HG03108 (cell line): ENCODE data around the gene REV3L.
"Not testable (repeated sequence)": the region's sequence is repeated elsewhere in the genome, so short reads cannot be mapped to it uniquely, and the experiment has no call there.

Source experiments
- ATAC-seq: cut with Tn5 transposase; IDR thresholded peaks from one replicate; pipeline ENCODE4 v1.9.1; 2021; ENCODE audit warnings: moderate library complexity; ENCODE audit not compliant: unreplicated experiment

REV3L gene, protein sequence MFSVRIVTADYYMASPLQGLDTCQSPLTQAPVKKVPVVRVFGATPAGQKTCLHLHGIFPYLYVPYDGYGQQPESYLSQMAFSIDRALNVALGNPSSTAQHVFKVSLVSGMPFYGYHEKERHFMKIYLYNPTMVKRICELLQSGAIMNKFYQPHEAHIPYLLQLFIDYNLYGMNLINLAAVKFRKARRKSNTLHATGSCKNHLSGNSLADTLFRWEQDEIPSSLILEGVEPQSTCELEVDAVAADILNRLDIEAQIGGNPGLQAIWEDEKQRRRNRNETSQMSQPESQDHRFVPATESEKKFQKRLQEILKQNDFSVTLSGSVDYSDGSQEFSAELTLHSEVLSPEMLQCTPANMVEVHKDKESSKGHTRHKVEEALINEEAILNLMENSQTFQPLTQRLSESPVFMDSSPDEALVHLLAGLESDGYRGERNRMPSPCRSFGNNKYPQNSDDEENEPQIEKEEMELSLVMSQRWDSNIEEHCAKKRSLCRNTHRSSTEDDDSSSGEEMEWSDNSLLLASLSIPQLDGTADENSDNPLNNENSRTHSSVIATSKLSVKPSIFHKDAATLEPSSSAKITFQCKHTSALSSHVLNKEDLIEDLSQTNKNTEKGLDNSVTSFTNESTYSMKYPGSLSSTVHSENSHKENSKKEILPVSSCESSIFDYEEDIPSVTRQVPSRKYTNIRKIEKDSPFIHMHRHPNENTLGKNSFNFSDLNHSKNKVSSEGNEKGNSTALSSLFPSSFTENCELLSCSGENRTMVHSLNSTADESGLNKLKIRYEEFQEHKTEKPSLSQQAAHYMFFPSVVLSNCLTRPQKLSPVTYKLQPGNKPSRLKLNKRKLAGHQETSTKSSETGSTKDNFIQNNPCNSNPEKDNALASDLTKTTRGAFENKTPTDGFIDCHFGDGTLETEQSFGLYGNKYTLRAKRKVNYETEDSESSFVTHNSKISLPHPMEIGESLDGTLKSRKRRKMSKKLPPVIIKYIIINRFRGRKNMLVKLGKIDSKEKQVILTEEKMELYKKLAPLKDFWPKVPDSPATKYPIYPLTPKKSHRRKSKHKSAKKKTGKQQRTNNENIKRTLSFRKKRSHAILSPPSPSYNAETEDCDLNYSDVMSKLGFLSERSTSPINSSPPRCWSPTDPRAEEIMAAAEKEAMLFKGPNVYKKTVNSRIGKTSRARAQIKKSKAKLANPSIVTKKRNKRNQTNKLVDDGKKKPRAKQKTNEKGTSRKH (N-terminal part only)

DNA sequence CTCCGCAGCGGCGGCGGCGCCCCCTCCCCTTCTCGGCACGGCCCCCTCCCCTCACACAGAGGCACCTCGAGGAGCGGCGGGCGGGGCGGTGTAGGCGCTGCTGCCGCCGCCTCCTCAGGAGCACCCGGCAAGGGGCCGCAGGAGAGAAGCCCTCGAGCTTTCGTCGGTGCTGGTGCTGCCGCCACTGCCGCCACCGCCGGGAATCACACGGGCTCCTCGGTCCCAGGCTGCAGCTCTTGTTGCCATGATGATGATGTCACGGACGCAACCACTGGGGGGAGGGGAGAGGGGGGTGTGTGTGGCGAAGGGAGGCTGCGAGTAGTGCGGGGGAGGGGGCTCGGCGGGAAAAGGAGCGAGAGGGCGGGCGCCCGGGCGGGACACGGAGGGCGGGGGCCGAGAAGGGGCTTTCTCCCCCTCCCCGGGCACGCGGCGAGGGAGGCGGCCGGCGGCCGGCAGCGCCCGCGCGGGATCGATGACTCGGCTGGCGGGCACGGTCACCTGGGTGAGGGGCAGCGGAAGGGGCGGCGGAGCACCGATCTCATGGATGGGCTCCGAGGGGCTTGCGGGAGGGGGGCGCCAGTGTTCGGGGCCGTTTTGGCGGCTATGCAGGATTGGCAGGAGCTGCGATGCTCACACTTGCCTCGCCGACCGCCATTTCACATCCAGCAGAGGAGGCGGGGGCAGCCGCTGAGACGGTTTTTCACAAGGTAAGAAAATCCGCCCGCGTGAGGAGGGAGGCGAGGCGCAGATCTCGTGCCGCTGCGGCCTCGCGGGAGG is at the start of gene REV3L:
TSS of gene REV3L (minus strand) at position 260 of the 777 bp plus-strand sequence. CDS start 330 bp downstream, outside the sequence.
- peak; percentile 21 for ATAC-seq

DNA sequence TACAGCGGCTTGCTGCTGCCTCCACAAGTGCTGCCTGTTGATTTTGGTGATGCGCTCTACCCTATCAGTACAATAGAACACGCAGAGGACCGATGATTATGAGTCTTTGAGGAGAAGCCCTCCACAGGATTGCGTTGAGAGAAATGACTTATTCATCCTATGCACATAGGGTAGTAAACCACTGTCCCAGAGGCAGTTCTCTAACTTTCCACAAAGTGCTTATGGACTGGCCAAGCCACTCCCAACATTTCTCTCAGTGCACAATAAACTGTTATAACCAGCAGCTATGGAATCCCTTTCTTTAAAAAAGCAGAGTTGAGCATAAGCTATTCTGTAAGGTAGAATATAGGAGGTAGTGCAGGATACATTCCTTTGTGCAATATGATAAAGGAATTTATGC is 48.2 kb upstream of the REV3L start:
- ATAC-seq = no peak

DNA sequence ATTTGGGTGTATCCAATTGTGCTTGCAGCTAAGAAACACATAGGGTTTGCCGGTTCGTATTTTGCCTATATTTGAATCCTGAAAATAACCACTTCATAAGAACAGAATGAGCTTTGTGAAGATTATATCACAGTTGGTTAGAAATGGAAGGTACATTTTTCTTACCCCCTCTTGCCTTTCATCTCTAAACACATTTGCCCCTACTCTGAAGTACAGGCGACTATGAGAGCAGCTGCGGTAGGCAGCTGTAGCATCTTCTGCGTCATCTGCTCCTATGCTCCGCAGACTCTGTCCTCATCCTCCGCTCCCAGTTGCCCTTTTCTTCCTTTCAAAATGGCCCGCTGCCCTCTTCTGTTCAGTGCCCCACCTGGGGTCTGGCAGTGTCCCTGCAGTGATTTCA is 47.6 kb upstream of the REV3L start:
- ATAC-seq = no peak

DNA sequence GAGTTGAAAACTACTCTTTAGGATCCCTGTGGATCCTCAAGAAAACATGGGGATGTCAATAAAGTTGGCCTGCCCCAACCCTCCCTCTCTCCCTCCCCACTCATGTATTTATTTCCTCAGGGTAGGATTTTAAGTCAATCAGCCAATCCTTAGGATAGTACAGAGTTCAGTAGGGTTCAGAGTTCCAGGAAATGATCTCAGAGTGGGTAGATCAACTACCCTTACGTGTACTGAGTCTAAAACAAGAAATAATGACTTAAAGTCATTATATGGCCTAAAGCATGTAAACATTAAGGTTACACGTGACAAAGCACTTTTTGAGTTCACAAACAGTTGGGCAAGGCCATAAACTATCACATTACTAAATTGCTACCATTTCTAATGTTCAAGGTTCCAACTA is 47.2 kb upstream of the REV3L start:
- no peak for ATAC-seq

DNA sequence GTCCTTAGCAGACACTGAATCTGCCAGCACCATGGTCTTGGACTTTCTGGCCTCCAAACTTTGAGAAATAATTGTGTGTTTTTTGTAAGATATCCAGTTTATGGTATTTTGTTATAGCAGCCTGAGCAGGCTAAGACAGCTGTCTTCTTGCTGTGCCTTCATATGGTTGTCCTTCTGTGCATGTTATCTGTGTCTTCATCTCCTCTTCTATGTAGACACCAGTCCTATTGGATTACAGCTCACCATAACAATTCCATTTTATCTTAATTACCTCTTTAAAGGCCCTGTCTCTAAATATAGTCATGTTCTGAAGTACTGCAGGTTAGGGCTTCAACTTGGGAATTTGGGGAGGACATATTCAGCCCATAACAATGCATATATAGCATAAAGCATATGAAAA is 44.3 kb upstream of the REV3L start:
- ATAC-seq = no peak

DNA sequence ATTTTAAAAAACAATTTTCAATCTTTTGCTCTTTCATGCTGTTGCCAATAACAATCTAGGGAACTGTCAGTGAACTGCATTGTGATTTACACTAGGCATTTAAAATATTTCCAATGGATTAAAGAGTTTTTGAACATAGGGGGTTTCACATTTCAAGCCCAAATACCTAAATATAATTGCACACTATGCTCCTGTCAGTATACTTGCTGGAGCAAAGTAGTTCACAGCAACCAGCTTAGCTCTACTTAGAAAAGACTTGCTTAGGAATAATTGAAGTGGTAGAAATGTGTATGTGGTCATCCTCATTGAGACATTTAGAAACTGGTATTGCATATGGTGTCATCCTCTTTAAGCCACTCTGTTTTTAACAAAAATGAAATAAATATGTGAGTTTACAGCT is 41.7 kb upstream of the REV3L start:
- ATAC-seq = no peak

DNA sequence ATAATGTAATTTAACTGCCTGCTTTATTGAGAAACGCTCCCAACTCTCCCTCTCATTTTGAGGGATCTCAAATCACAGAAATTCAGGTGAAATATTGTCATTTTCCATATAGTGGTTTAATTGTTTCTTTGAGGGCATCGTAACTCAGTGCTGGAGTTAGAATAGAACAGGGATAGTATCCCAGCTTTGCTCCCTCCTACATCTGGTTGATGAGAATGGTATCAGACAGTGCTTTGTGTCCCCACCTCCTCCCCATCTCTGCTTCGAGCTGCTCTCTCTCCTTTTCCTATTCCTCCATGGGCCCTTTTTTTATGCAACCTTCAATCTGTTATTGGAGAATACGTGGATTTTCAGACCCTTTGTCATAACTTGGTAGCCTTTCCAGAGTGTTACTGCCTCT is 41.2 kb upstream of the REV3L start:
- no peak for ATAC-seq

DNA sequence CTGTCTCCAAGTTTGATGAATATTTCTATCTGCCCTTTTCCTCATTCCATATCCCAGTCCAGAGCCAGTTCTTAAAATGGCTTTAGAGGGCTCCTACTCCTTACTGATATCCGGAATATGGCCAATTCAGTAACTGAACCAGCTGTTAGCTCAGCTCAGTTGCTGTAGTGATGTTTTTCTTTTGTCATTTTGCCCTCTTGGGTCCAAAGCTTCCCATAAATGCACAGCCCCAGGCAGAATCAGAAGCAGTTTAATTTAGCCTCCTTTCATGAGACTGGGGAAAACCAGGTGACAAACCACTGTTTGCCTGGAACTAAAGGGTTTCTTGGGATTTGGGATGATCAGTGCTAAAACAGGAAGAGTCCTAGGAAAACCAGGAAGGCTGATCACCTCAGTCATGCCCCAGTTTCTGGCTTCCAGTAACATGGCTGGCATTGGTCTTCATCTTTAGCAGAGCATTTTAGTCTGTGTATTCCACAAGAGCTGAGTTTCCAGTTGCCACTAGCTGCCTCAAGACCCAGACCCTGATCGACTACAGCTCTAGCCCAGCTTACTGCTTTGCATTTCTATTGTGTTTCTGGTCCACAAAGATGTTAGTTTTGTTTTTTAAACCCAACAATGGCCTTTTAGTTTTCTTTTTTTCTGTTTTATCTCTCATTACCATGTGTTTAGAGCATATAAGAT is 40.6 kb upstream of the REV3L start:
- ATAC-seq = no peak

DNA sequence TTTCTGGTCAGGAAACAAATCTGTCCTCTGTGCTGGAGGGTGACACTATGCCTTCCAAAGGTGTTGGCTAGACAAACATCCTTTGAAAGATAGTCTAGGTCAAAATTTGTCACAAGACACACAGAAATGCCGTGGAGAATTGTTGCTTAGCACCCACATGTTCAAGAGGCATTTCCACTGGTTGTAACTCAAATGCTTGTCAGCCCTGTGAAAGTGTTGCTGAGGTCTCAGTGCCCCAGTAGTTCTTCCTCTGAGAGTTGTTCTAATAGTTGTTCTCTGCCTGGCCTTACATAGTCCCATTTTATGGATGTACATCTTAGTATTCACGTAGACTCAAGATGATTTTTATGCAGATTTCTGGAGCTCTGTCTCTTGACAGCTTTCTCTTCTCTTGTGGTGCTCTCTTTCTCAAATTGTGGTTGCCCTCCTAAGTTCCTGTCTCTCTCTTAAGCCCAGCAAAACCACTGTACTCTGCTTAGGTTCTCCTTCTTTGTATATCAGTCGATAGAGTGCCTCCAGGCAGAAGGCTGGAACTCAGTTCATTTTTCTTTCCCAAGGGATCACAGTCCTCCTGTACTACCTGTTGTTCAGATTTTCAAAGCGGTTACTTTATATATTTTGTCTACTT is 39.5 kb upstream of the REV3L start:
- ATAC-seq = no peak

DNA sequence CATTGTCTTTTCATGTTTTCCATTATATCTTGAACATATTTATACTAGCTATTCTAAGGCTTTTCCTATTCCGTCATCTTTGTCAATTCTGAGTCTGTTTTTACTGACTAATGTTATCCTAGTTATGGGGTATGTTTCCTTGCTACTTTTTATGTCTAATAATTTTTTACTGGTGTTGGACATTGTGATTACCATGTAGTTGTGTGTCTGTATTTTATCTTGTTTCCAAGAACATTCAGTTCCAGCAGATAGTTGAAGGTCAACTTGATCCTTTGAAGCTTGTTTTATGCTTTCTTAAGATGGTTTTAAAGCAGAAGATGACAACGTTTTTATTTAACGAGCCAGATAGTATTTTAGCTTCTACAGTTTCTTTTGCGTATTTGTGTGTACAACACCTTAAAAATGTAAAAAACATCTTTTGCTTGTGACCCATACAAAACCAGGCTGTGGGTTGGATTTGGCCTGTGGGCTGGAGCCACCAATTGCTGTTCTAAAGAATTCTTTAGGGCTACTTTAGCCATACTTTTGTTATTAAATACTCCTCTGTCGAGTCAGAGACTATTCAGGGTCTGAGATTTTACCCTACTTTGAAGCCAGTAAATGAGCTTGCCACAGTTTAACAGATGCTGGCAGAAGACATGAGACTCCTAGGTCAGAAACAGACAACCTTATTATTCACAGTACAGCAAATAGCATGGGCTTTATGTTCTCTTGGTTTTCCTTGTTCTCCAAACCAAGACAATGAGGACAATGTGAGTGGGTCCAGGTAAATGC is 38.7 kb upstream of the REV3L start:
- ATAC-seq = no peak

DNA sequence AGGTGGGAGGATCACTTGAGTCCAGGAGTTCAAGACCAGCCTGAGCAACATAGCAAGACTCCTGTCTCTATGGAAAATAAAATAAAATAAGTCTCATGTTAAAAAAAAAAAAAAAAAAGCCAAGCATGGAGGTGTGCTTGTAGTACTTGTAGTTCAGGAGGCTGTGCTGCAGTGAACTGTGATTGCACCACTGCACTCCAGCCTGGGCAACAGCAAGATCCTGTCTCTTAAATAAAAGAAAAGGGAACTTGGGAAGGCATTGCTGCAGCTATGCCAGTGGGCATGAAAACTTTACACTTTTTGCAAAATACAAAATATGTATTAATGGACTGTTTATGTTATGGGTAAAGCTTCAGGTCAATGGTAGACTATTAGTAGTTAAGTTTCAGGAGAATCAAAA is 37.5 kb upstream of the REV3L start:
- ATAC-seq = no peak

DNA sequence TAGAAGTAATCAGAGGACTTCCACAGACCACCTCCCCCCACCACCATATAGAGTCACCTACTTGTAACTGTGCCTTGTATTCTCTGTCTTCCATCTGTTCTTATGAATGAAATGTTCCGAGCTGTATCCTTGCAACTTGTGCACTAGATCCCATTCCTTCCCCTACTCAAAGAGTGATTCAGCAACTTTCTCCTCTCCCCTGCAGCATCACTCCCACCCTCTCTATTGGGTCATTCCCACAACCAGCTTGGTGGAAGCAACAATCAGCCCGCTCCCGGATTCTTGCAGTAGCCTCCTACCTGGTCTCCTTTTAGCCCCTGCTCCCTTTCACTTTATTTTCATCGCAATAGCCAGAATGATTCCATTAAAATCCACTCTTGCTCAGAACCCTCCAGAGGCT is 34.9 kb upstream of the REV3L start:
- ATAC-seq = no peak

DNA sequence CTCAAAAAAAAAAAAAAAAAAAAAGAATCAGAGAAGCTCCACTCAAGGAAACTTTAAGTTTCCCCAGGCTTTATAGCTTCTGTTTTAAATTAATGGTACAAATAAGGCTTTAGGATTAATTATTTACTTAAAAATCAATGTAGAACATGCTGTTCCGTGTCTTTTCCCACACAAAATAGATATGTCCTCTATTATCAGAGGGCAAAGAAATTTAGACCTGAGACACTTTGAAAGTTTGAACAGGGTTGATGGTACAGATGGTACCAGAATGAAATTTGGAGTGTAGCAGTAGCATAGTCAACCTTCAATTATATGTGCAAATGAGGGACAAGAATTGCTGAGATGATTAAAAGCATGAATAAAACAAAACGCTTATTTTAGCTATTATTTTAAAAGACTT is 32.2 kb upstream of the REV3L start:
- no peak for ATAC-seq

DNA sequence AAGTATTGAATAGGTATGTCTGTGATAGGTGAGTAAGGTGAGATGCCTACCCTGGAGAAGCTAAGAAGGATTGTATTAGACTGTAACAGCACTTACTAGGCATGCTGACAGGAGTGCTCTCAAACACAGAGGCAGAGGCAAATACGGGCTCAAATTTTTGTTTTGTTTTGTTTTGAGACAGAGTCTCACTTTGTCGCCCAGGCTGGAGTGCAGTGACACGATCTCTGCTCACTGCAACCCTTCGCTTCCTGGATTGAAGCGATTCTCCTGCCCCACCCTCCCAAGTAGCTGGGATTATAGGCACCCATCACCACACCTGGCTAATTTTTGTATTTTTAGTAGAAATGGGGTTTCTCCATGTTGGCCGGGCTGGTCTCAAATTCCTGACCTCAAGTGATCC is 31.5 kb upstream of the REV3L start:
- ATAC-seq = not testable (repeated sequence)

DNA sequence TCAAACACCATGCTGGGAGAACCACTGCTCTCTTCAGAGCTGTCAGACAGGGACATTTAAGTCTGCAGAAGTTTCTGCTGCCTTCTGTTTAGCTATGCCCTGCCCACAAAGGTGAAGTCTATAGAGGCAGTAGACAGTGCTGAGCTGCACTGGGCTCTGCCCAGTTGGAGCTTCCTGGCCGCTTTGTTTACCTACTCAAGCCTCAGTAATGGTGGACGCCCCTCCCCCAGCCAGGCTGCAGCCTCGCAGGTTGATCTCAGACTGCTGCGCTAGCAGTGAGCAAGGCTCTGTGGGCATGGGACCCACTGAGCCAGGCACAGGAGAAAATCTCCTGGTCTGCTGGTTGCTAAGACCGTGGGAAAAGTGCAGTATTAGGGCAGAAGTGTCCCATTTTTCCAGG is 24.2 kb upstream of the REV3L start:
- not testable (repeated sequence) for ATAC-seq

DNA sequence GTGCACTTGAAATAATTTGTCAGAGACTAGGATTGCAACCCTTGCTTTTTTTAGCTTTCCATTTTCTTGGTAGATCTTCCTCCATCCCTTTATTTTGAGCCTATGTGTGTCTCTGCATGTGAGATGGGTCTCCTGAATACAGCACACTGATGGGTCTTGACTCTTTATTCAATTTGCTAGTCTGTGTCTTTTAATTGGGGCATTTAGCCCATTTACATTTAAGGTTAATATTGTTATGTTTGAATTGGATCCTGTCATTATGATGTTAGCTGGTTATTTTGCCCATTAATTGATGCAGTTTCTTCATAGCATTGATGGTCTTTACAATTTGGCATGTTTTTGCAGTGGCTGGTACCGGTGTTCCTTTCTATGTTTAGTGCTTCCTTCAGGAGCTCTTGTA is 22.5 kb upstream of the REV3L start:
- not testable (repeated sequence) for ATAC-seq

DNA sequence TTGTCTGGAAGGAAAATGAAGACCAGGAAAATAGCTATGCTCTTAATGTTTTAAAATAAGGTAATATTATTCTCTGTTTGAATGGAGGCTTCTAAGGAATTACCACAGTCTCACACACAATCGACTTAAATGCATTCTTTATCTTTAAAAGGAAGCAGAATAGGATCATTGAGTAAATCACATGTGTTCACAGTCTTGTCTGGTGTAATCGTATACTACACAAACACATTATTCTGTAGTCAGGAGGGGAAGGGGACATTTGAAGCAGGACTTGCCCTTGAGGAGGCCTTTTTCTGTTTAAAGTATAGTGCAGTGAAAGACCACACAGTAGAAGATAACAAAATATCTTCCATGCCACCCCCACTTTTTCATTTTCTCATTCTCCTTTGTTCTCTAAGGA is 20.6 kb upstream of the REV3L start:
- no peak for ATAC-seq

DNA sequence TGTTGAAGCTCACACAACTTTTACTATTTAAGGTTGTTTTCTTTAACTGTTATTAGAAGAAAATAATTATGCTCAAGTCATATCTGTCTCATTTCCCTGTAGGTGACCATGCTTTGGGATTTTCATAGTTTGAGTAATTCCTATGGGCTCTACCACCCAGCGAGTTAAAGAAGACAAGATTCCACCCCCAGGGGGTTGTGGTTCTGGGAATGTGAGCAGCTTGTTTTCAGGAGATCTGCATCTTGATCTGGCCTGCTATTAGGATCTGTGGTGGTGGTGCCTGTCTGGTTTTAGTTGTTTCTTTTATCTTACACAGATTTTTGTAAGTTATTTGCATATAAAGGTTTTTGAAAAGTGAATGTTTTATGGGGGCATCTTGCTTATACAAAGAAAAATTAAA is 20.2 kb upstream of the REV3L start:
- ATAC-seq = no peak

DNA sequence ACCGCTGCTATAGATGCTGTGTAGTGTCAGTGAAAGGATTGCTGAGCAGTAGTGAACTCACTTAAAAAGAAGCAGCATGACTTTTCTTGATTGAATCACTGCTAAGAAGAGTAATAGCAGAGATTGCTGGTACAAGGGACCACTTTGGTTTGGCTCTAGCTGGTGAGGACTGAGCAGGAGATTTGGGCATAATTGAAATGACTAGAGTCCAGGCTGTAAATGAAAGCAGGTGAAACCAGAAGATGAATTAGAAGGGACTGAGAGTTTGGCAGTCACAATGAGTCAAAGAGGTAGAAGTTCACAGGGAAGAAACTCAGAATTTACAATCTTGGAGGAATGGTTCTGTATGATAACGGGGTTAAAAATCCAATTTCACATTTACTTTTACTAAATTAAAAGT is 19.1 kb upstream of the REV3L start:
- no peak for ATAC-seq
